K562 (cell line): ENCODE data around the gene PAIP1. TPM values are rescaled to one million over a fixed set of nuclear protein-coding genes. Genes with fewer than 3 reads are reported as not detected.
A peak's percentile ranks its signal among the peaks of the same experiment; 100 is the strongest.

Experiments
- BACH1 ChIP-seq: fragments of 200-800 bp; sonication (Bioruptor generic); IDR thresholded peaks from 2 replicates; pipeline ENCODE4 v1.6.1; 2016; ENCODE audit warnings: missing genetic modification characterization, missing compliant biosample characterization
- BRD4 ChIP-seq: fragments of 200-600 bp; sonication (generic); IDR thresholded peaks from 2 replicates; pipeline ENCODE4 v1.6.1; 2017; ENCODE audit warnings: inconsistent platforms
- CBFA2T3 ChIP-seq: fragments of 450-650 bp; IDR thresholded peaks from 2 replicates; pipeline ENCODE4 v1.6.1; 2017
- CBFB ChIP-seq: sonication (generic); formaldehyde crosslinking; IDR thresholded peaks from 2 replicates; pipeline ENCODE4 v1.4.0; 2020; ENCODE audit warnings: mild to moderate bottlenecking, missing genetic modification reagents
- CHD2 ChIP-seq: IDR thresholded peaks from 2 replicates; pipeline ENCODE4 v1.6.1; 2011; ENCODE audit warnings: low read depth, low read length
- CTBP1 ChIP-seq: fragments of 450-650 bp; IDR thresholded peaks from 2 replicates; pipeline ENCODE4 v1.6.1; 2016; ENCODE audit warnings: borderline replicate concordance
- KDM4B ChIP-seq, 2 experiments: fragments of 450-650 bp in 1 of 2; sonication (generic) in 1 of 2; IDR thresholded peaks; 2 replicates each; pipeline ENCODE4 v1.6.1; 2016 to 2017; ENCODE audit warnings: borderline replicate concordance in 2 of 2, antibody characterized with exemption in 1 of 2, low read depth in 1 of 2, mild to moderate bottlenecking in 1 of 2
- MBD1 ChIP-seq: fragments of 250-450 bp; sonication (Bioruptor Pico); IDR thresholded peaks from 2 replicates; pipeline ENCODE4 v1.8.0; 2022; ENCODE audit warnings: inconsistent platforms
- NCOA4 ChIP-seq: fragments of 450-650 bp; IDR thresholded peaks from 2 replicates; pipeline ENCODE4 v1.6.1; 2018; ENCODE audit warnings: mild to moderate bottlenecking; ENCODE audit not compliant: partially characterized antibody
- NFE2 ChIP-seq: IDR thresholded peaks from 2 replicates; pipeline ENCODE4 v1.6.1; 2014; ENCODE audit warnings: antibody characterized with exemption, low read depth
- SMAD3 ChIP-seq: fragments of 450-650 bp; formaldehyde crosslinking; conservative IDR thresholded peaks from 2 replicates; pipeline ENCODE4 v1.4.0; 2020; ENCODE audit warnings: mild to moderate bottlenecking
- SRSF7 ChIP-seq: fragments of 200-400 bp; formaldehyde crosslinking; optimal IDR thresholded peaks from 2 replicates; pipeline ENCODE3; 2017; ENCODE audit warnings: mild to moderate bottlenecking, low read depth, low read length
- TCF7L2 ChIP-seq: fragments of 150-350 bp; IDR thresholded peaks from 2 replicates; pipeline ENCODE4 v1.6.1; 2016; ENCODE audit warnings: low read depth, mild to moderate bottlenecking, low read length, moderate library complexity
- TEAD2 ChIP-seq: fragments of 450-650 bp; IDR thresholded peaks from 2 replicates; pipeline ENCODE4 v1.6.1; 2016; ENCODE audit warnings: missing genetic modification characterization, control low read depth, missing compliant biosample characterization
- THRA ChIP-seq: fragments of 450-650 bp; IDR thresholded peaks from 2 replicates; pipeline ENCODE4 v1.6.1; 2017; ENCODE audit warnings: mild to moderate bottlenecking, moderate library complexity
- TRIM24 ChIP-seq, 2 experiments: fragments of 450-650 bp; IDR thresholded peaks; 2 replicates each; pipeline ENCODE4 v1.6.1; 2016
- U2AF2 ChIP-seq: fragments of 200-400 bp; formaldehyde crosslinking; optimal IDR thresholded peaks from 2 replicates; pipeline ENCODE3; 2017; ENCODE audit warnings: low read depth, mild to moderate bottlenecking, low read length
- ZBTB17 ChIP-seq: fragments of 450-650 bp; formaldehyde crosslinking; IDR thresholded peaks from 2 replicates; pipeline ENCODE4 v1.4.0; 2020; ENCODE audit warnings: mild to moderate bottlenecking
- ZBTB26 ChIP-seq: fragments of 450-650 bp; formaldehyde crosslinking; IDR thresholded peaks from 2 replicates; pipeline ENCODE4 v1.4.0; 2022; ENCODE audit warnings: missing genetic modification characterization
- ZFX ChIP-seq: sonication (generic); formaldehyde crosslinking; IDR thresholded peaks from 2 replicates; pipeline ENCODE4 v1.8.0; 2022; ENCODE audit warnings: mild to moderate bottlenecking, missing genetic modification reagents, moderate library complexity
- ZNF140 ChIP-seq: fragments of 250-450 bp; sonication (Bioruptor Pico); IDR thresholded peaks from 2 replicates; pipeline ENCODE4 v1.8.0; 2021; ENCODE audit warnings: moderate library complexity, mild to moderate bottlenecking, inconsistent platforms
- ZNF384 ChIP-seq: IDR thresholded peaks from 2 replicates; pipeline ENCODE4 v1.6.1; 2012; ENCODE audit warnings: low read depth, low read length, improper control_type of control experiment
- ZNF41 ChIP-seq: fragments of 250-450 bp; sonication (Bioruptor Pico); conservative IDR thresholded peaks from 2 replicates; pipeline ENCODE4 v1.4.0; 2020; ENCODE audit warnings: mild to moderate bottlenecking
- ZNF639 ChIP-seq, 2 experiments: fragments of 200-800 bp in 1 of 2; sonication (Bioruptor generic) in 1 of 2; sonication (generic) in 1 of 2; formaldehyde crosslinking in 1 of 2; IDR thresholded peaks in 1 of 2; conservative IDR thresholded peaks in 1 of 2; 2 replicates each; pipeline versions ENCODE4 v1.5.0 to v1.6.1; 2016 to 2020; ENCODE audit warnings: missing compliant biosample characterization in 1 of 2, missing genetic modification characterization in 1 of 2, missing genetic modification reagents in 1 of 2
- ZNF766 ChIP-seq: fragments of 200-800 bp; sonication (Bioruptor generic); conservative IDR thresholded peaks from 2 replicates; pipeline ENCODE4 v1.6.1; 2016; ENCODE audit warnings: missing genetic modification characterization, missing compliant biosample characterization
- polyA plus RNA-seq, 8 experiments: library from polyadenylated mRNA; depleted of rRNA in 4 of 8; stranded (reverse) in 5 of 8; unstranded in 3 of 8; fragments of >200 nt; fragmentation: Nextera tagmentation in 2 of 8; fragmentation: Illumina TruSeq in 1 of 8; extraction: Ambion mirVana in 2 of 8; extraction: Trizol in 1 of 8; gene quantifications; 2 replicates each; pipeline versions ENCODE4 v1.2.1 to v1.2.3, GENCODE V29; 2011 to 2014; ENCODE audit warnings: inconsistent platforms in 1 of 8, missing spikeins in 1 of 8
- total RNA-seq, 7 experiments: library from RNA; depleted of rRNA in 6 of 7; stranded (reverse); fragments of >200 nt in 6 of 7; fragmentation: Illumina TruSeq in 2 of 7; extraction: Trizol in 2 of 7; gene quantifications; 2 replicates each; pipeline versions ENCODE4 v1.2.1 to v1.2.3, GENCODE V29; 2011 to 2021; ENCODE audit warnings: low replicate concordance in 1 of 7

The PAIP1 gene
- total and polyA plus RNA-seq, 9 of the 15 experiments (the other 6 are each of a cell fraction or from before 2014, with no cell fraction given), result 51.7 to 181 (median 102) TPM

- TF ChIP-seq ZNF639 (CRISPR knock-in tag; conservative IDR thresholded peaks at IDR 0.05 in 1 of 2, IDR thresholded peaks at IDR 0.05 in 1 of 2) (peak in 1 of 2 experiments; percentile 45; a peak in 1 of 4 replicates), TRIM24 (IDR thresholded peaks at IDR 0.05) (no peak), CBFA2T3 (0 out of 2 replicates have a peak, but pooled peaks have one; percentile 12), CBFB (CRISPR knock-in tag) (no peak), ZBTB26 (no peak), ZNF41 (CRISPR knock-in tag) (no peak), SMAD3 (CRISPR knock-in tag) (no peak), U2AF2 (no peak), BACH1 (no peak), MBD1 (no peak), ZNF766 (CRISPR knock-in tag) (peak; percentile 67; the same call in 1 of the 2 replicates), NFE2 (peak; percentile 13; the same call in 1 of the 2 replicates), ZNF384 (no peak), ZBTB17 (CRISPR knock-in tag) (no peak), ZFX (CRISPR knock-in tag) (peak; percentile 92), ZNF140 (CRISPR knock-in tag) (no peak), NCOA4 (no peak), BRD4 (peak; percentile 91; the same call in 1 of the 2 replicates), KDM4B (IDR thresholded peaks at IDR 0.05; ENCODE audit: borderline replicate concordance in 2 of 2, low read depth in 1 of 2) (no peak), TCF7L2 (no peak), THRA (no peak), SRSF7 (no peak), TEAD2 (tag) (no peak), CHD2 (no peak), CTBP1 (peak; percentile 52; the same call in 1 of the 2 replicates)
Observed at GRCh38 chr5:43484106-43484849, 72.6 kb downstream of the PAIP1 start (continued).
